Measurements from ENCODE around the gene S100A7A.
"Not testable (repeated sequence)": the region's sequence is repeated elsewhere in the genome, so short reads cannot be mapped to it uniquely, and the experiment has no call there.

The S100A7A gene

GRCh38 chr1:153399401-153400055, 16.8 kb upstream of the S100A7A start:
- FAIRE-seq (no peak), DNase-seq (ENCODE audit: insufficient read length, low spot score) (no peak)
- no peak for TF ChIP-seq CTCF (IDR thresholded peaks at IDR 0.05; ENCODE audit: insufficient read depth, missing control alignments)

DNA sequence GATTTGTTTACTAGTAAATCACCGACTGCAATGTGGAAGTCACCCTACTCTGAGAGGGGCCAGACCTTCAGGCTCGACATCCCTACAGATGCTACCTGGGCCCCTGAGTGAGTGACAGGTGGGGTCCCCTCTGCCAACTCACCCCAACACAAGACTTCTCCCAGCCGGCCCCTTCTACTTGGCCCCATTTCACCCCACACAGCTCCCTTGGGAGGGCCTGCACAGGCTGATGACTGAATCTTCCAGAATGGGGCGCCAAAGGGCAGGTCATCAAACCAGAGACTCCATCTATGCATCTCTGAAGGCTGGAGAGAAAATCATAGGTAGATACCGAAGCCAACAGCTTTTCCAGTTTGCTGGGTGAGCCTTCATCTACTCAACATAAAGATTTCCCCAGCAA, 16.1 kb upstream of the S100A7A start:
- no peak for FAIRE-seq

DNA sequence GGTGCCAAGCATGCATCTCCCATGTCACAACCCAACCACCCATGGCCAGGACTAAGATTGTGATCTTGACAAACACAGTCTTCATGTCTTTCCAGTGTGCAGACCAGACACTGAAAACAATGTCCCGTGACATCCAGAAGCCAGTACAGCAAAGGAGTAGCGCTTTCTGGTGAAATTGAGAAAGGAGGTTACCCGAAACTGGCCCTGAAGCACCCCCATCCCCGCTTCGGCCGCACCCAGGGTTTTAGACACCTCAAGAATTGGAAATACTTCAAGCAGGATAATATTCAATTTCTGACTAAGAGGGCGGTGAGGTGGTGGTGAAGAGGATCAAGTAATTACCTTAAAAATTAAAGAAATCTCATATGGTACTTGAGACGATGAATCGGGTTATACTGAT, 14.9 kb upstream of the S100A7A start:
- FAIRE-seq (no peak), DNase-seq (ENCODE audit: insufficient read length, low spot score) (no peak)
- no peak for TF ChIP-seq CTCF (IDR thresholded peaks at IDR 0.05; ENCODE audit: insufficient read depth, missing control alignments)

More for the DNA sequence above, 16.1 kb upstream of the S100A7A start:
- no peak for TF ChIP-seq CTCF (IDR thresholded peaks at IDR 0.05; ENCODE audit: insufficient read depth, missing control alignments)
- no peak for DNase-seq (ENCODE audit: insufficient read length, low spot score)

DNA sequence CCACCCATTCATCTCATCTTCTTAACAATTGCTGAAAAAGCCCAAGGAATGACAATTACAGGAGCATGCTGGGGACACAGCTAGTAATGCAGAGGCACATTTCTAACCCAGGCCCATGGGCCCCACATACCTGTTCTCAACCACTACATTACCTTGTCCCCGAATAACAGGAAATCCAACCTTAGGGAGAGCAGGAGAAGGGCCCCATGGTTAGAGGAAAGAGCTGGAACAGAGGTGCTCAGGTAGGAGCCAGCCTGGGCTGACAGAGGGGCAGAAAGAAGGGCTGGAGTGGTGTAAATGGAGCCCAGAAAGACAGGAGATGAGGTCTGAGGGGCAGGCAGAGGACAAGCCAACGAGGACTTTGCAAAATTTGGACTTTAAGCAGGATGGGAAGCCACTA, 14.1 kb upstream of the S100A7A start:
- DNase-seq (ENCODE audit: insufficient read length, low spot score) (no peak), FAIRE-seq (no peak)
- no peak for TF ChIP-seq CTCF (IDR thresholded peaks at IDR 0.05; ENCODE audit: insufficient read depth, missing control alignments)

- no peak for TF ChIP-seq CTCF (IDR thresholded peaks at IDR 0.05; ENCODE audit: insufficient read depth, missing control alignments)
- DNase-seq (ENCODE audit: insufficient read length, low spot score) (no peak), FAIRE-seq (no peak)
Observed at GRCh38 chr1:153403421-153404085, 12.8 kb upstream of the S100A7A start.

DNA sequence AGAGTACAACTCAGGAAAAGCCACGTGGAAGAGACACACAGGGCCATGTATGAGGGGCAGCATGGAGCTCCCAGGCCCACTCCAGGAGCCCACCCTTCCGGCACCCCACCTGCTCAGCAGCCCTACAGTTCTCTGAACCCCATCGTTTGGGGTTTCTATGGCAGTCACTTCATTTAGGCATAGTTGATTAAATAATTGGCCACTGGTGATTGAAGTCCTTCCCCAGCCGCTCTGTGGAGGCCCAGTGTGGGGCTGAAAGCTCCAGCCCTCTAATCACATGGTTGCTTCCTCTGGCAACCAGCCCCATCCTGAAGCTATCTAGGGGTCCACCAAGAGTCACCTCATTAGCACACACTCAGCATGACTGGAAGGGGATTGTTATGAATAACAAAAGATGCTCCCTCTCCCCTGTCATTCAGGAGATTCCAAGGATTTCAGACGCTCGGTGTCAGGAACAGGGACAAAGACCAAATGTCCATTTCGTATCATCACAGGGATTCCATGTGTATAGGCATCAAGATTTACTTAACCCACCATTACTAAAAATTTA, 12.2 kb upstream of the S100A7A start:
- DNase-seq (ENCODE audit: insufficient read length, low spot score) (no peak), FAIRE-seq (no peak)
- no peak for TF ChIP-seq CTCF (IDR thresholded peaks at IDR 0.05; ENCODE audit: insufficient read depth, missing control alignments)

- DNase-seq (ENCODE audit: insufficient read length, low spot score) (no peak), FAIRE-seq (no peak)
- peak; percentile 40 for TF ChIP-seq CTCF (IDR thresholded peaks at IDR 0.05; ENCODE audit: insufficient read depth, missing control alignments)
Observed at GRCh38 chr1:153404768-153405167, 11.6 kb upstream of the S100A7A start.

DNA sequence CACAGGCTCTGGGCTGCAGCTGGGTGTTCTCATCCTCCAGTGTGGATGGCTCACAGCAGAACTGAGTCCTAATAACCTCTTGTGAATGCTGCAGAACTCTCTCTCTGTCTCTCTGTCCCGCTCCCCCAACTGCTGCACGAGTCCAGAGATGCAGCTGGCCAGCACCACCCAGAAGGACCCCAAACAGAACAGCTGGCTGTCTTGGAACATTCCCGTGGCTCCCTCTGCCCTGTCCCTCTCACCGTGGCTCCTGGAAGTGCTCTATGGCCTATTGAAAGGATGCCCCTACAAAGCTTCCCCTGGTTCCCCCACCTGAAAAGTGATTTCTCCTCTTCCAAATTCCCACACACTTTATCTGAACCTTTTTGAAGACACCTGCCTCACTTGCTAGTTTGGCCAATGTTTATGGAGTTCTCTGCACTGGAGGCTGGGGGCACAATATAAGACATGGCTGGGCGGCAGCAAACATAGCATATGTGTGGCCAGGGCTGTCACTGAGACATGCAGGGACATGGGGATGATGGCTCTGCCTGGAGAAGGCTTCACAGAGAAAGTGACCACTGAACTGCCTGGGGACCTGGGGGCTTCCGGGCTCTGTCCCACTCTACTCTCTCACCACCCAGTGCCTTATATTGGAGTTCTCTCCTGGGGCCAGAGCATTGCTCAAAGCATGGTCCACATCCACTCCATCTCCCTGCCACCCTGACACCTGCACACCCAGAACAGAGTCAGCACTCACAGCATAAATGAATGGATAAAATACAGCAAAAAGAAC, 10.3 kb upstream of the S100A7A start:
- not testable (repeated sequence) for FAIRE-seq; DNase-seq (ENCODE audit: insufficient read length, low spot score)

- DNase-seq (ENCODE audit: insufficient read length, low spot score); FAIRE-seq: not testable (repeated sequence)
Observed at GRCh38 chr1:153407274-153407673, 9.0 kb upstream of the S100A7A start.

DNA sequence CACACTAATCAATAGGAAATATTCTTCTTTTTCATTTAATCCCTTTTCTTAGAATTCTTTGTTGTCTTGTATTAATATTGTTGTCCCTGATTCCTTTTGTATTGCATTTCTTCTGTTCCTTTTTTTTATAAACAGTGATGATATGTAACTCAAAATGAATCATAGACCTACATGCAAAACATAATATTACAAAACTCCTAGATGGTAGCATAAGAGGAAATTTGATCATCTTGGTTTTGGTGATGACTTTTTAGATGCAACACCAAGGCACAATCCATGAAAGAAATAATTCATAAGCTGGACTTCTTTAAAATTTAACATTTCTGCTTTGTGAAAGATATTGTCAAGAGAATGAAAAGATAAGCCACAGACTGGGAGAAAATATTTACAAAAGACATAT, 2.4 kb upstream of the S100A7A start:
- not testable (repeated sequence) for FAIRE-seq; DNase-seq (ENCODE audit: insufficient read length, low spot score)

Data from D721Med (cell line).